DMS 273 (cell line): ENCODE measurements around the gene A4GALT.

Experiments used
- DNase-seq: peaks from one replicate; lab custom pipeline; 2025; ENCODE audit not compliant: unreplicated experiment; lab: John Stamatoyannopoulos, UW

Gene A4GALT

DNA sequence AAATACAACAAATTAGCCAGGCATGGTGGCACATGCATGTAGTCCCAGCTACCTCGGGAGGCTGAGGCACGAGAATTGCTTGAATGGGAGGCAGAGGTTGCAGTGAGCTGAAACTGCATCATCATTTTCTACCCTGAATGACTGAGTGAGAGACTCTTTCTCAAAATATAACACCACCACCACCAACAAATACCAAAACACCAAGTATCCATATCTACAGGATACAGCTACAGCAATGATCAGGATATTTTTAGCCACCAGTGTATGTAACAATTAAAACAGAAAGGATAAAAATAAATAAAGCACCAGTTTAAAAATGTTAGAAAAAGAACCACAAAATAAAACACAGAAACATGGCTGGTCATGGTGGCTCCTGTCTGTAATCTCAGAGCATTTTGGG, 13.2 kb downstream of the A4GALT start:
- DNase-seq, result no peak

DNA sequence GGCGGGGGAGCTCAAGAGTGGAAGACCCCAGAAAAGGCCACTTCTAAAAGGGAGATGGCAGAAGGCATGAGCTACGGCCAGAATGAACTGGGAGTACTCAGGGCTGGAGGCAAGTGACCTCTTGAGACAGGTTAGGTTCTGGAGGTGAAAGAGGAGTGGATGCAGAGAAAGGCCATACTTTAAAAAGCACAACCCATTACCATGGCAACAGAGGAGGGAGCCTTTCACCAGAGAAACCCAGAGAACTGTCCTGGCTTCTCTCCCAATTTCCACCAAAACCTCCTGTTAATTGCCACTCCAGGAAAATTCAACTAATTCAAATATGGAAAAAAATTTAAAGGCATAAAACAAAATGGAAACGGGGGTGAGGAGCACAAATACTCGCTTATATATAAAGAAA, 15.8 kb downstream of the A4GALT start:
- no peak for DNase-seq

DNA sequence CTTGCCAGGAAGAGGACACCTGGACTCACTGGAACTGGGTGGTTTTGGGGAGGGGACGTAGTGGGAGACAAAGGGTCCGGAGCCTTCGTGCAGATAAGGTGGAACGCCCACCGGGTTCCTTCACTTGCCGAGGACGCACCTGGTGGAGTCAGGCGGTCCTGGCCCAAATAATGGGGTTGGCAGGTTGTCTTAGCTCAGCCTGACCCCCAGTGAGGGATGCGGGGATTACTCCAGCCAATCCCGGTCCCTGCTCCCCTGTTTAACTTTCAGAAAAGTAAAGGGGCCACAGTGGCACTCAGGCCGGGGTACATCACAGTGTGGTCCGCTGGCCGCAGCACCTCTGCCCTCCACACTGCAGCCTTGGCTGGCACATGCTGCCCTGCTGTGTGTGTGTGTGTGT, 18.0 kb downstream of the A4GALT start:
- DNase-seq, result no peak

GRCh38 chr22:42701694-42702093, 19.0 kb downstream of the A4GALT start:
- DNase-seq, result no peak

DNA sequence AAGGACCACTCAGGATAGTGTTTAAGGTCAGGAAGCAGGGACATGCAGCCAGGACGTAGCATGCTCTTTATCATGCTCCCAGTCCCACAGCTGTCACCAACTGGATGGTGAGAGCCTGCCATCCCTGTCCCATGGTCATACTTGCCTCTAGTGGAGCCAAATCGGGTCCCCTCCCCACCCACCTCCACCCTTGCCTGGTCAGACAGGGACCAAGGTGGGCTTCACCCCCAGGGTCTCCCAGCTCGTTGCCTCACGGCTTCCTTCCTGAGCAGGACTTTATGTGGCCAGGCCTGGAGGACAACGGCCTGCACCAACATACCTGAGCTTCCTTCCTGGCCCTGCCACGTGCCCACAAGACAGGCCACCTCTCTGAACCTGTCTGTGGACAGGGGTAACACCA, 19.8 kb downstream of the A4GALT start:
- no peak for DNase-seq

DNA sequence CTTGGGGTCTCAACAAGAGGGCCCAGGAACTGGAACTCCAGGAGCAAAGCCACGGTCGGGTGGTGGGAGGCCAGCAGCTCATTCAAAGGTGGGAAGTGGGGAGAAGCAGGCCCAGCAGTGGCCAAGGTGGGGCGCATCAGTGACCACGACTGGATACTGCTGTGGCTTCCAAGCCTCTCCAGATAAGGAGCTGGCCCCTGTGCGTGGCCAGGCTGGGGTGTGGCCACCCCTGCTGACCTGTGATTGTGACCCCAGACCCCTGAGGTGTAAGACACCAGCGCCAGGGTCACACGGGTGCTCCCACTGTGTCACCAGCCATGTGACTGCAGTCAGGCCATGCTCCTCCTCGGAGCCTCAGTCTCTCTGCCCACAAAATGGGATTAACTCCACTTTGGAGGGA, 20.3 kb downstream of the A4GALT start:
- no peak for DNase-seq

DNA sequence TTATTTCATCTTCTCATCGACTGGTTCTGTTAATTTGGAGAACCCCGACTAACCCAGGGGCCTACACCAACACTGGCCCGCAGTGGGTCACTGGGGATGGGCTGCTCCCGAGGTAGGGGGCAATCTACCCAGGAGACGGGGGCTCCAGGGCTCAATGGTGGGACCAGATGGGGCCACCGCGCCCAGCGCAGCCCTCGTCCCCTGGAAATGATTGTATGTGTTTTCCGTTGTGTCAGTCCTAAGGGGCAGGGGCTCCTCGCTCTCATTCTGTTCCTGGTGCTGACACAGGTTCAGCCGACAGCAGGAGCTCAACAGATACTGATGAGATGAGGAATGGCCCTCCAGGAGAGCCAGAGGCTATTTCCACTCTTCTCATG, 20.7 kb downstream of the A4GALT start:
- DNase-seq, result no peak

DNA sequence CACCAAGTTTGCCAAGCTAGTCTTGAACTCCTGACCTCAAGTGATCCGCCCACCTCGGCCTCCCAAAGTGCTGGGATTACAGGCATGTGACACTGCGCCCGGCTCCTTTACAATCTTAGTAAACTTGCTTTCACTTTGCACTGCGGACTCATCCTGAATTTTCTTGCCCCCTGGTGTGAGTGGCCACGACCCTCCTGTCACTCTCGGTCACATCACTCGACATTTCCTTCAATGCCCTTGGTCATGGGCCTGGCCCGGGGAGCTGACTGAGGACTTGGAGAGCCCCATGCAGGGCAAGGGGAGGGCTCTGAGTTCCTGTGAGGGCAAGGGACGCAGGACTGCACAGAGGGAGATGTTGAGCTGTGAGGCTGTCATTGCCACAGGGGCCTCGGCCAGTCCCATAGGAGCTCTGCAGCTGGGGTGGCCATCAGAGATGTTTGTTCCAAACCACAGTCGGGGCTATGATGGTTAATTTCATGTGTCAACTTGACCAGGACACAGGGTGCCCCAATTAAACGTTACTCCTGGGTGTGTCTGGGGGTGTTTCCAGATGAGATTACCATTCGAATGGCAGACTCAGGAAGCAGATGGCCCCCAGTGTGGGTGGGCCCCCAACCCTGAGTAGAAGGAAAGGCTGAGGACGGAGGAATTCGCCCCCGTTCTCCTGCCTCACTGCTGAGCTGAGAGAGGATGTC, 21.2 kb downstream of the A4GALT start:
- no peak for DNase-seq

DNA sequence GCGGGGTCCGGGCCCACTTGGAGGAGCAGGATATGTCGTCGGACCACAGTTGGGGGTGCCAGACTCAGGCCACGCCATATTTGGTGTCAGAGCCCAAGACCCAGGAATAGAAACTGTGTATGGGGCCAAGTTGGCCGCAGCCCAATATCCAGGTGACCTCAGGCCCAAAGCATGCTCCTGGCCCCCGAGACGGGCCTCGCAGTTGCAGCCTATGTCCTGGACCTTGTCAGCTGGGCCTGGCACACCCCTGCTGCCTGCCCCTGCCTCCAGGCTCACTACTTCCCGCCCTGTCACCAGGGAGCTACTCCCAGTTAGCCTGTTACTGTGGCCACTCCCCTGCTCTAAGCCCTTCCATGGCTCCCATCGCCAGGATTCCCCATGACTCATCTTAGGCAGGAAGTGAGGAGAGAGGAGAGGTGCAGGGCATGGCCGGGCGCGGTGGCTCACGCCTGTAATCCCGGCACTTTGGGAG, 23.1 kb downstream of the A4GALT start:
- DNase-seq, result no peak

DNA sequence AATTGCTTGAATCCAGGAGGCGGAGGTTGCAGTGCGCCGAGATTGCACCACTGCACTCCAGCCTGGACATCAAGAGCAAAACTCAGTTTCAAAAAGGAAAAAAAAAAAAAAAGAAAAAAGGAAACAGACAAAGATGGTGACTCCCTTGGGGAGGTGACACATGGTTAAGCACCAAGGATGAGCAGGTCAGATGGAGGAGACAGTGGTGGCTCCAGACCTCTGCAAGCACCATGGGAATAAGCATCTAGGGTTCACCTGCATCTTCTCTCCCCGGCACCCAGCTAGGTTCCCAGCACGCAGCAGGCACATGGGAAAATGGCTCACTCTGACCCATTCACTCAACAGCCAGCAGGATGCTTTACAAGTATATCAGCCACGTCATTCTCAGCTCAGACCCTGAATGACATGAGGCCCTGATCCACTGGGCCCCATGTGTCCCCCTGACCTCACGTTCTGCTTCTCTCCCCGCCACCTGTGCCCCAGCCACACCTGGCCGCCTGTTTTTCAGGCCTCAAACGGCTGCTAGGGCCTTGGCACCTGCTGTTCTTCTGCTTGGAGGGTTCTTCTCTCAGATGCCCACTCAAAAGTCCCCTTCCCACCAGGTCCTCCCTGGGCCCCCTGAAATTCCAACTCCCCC, 24.2 kb downstream of the A4GALT start:
- no peak for DNase-seq

- DNase-seq, result no peak
Observed at GRCh38 chr22:42695294-42695693, 25.4 kb downstream of the A4GALT start.

- no peak for DNase-seq
Observed at GRCh38 chr22:42693763-42694683, 26.6 kb downstream of the A4GALT start.

- no peak for DNase-seq
Observed at GRCh38 chr22:42693055-42693762, 27.5 kb downstream of the A4GALT start.

DNA sequence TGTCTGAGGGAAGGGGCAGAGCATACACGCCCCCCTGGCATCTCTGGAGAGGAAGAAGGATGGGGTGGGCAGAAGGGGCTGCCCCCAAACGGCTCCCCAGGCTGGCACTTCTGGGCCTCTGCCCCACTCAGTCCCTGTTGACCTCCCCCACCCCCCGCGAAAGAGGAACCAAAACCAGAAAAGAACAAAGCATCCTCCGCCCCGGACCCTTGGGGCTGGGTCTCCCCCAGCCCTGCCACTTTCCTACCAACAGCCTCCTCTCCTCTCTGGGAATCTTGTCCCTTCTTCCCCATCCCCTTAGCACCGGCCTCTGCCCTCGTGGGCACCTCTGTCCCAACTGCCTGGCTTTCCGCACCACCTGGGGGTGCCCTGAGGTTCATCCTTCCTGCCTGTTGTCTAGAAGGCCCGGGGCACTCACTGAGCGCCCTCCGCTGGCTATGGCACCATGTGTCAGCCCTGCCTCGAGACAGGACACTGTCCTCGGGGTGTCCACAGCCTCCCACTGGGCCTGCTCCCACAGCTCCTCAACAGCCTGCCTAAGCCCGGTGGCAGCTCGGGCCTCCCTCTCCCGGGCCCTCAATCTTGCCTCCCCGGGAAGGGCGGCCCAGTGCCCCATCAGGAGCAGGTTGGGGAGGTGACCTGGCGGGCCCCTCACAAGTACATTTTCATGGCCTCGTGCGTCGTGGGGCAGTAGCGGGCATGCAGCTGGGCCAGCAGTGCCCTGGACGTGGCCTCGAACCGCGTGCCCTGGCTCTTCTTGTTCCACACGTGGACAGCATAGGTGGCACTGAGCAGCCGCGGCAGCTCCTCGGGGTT, 28.2 kb downstream of the A4GALT start:
- DNase-seq, result no peak

GRCh38 chr22:42691440-42691839, 29.2 kb downstream of the A4GALT start:
- DNase-seq, result no peak

- DNase-seq, result peak; percentile 89
Observed at GRCh38 chr22:42688241-42689211, 32.1 kb downstream of the A4GALT start.

DNA sequence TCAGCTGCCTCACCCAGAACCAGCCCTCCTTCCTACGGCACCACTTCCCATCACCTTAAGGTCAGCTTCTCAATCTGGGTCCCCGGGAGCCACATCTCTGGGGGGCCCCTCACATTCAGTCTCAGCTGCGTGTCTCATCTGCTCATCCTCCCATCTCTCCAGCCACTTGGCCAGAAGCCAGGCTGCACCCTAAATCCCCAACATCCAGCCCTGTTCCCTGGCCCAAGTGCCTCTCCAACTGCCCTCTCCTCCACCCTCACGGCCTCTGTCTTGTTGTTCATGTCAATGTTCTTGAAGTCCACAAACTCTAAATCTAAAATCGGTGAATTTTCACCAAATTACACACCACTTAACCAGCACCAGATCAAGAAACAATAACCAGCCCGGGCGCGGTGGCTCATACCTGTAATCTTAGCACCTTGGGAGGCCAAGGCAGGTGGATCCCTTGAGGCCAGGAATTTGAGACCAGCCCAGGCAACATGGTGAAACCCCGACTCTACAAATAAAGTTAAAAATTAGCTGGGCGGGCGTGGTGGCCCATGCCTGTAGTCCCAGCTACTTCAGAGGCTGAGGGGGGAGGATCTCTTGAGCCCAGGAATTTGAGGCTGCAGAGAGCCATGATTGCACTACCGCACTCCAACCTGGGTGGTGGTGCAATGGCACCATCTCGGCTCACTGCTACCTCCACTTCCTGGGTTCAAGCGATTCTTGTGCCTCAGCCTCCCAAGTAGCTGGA, 33.7 kb downstream of the A4GALT start:
- DNase-seq, result no peak

DNA sequence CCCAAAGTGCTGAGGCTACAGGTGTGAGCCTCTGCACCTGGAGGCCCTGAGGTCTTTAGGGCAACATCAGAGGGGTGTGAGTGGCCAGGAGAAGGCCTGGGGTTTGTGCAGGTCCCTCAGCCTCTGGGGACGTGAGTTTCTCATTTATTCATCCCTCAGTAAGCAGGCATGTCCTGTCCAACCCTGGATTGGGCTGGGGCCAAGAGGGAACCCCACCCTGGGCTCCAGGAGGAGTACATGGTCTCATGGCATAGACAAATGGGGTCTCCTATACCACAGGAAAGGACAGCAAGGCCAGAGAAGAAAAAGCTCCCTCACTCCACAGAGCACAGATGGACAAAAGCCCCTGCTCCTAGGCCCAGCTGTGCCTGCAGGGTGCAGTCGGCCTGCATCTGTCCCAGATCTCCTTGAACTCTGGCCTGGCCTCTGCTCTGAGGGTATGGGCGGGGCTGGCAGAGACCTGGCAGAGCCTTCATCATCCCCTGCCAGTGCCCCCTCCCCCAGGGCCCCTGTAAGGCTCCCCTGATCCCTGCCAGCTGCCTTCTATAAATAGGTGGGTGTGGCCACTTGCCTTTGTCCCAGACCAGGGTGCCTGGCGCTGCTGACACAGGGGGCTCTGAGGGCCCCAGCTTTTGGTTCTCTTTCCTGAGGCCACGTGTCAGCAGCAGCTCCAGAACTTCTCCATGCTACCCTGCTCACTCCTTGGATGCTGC, 34.6 kb downstream of the A4GALT start:
- peak; percentile 79 for DNase-seq
